Activated T-cell treated with anti-CD3 and anti-CD28 coated beads, Interleukin-2, amount 50 U/mL, for 1 hour (primary cell): ENCODE results near the gene EIF5A.

Experiments used
- DNase-seq: peaks from one replicate; pipeline ENCODE4 v3.0.0-alpha.2; 2020

Gene EIF5A

DNA sequence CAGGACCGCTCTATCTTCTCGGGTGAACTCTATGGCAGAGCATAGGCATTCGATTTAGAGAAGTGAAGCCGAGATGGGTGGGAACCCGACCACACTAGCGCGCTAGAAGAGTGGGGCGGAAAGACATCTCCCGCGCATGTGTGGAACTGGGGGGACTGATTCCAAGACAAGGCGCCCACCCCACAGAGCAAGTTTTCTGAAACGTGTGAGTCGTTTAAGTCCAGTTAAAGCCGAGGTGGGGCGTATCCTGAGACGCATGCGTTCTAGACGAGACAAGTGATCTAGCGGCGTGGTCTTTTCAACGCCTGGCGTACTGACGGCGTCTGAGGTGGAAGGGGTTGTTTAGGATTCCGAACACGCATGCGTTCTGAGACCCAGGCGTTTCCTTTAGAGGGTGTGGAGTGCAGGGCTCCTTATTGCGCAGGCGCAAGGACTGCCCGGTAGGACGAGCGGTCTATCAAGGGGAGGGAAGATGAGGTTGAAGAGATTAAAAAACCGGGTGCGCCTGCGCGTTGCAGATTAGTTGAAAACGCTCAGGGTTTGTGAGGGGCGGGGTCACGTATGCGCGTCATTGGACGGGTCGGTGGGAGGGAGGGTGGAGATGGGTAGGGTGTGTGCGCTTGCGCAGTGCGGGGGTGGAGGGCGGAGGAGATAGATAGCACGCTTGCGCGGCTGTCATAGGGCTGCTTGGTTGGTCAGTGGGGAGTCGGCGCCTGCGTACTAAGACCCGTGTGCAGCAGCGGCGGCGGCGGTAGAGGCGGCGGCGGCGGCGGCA is at the start of gene EIF5A:
EIF5A (plus strand) TSS at position 718 of the 775 bp plus-strand sequence. CDS start 2,008 bp downstream, outside the sequence.
- DNase-seq: peak; percentile 99

DNA sequence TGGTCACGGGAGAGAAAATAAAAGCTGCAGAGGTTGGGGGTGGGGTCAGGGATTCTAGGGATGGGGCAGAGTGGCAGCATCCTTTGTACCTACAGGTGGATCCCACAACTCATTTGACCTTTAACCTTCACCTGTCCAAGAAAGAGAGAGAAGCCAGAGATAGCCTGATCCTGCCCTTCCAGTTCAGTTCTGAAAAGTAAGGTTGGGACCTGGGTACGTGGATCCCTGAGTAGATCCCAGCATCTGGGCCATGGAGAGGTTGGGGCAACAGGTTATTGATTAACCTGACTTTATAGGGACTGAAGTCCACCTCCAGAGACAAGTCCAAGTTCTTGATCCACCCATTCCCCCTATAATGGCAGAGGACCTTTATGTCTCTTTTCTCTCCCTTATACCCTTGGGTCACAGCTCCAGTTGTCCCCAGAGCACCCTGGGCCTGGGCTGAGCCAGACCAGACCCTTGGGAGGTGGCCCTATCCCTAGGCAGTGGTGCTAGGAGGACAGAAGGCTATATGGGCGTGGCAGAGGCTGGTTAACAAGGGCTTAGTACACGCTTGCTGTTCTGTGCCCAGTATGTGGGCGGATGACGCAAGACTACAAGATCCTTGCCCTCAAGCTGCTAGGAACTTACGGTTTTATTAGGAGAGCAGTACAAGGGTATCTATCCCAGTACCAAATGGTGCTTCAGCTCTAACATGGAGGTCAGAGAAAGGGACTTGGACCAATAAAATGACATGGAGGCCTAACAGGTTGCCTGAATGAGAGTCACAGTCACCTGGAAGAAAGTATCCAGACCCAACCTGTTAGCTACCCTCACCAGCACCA is 48.5 kb upstream of the EIF5A start:
- DNase-seq: no peak

DNA sequence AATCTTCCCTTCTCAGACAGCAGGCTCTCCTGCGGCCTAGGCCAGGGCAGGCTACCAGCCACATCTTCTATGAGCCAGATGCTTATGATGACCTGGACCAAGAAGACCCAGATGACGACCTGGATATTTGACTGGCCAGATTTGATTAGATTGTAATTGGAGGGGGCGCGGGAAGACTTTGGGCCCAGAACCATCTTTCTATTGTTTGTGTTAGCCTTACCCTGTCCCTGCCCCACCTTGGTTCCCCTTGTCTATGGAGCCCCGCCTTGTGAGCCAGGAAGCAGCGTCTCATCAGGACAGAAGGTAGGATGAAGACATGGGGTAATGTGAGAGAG is 47.9 kb upstream of the EIF5A start:
- no peak for DNase-seq

DNA sequence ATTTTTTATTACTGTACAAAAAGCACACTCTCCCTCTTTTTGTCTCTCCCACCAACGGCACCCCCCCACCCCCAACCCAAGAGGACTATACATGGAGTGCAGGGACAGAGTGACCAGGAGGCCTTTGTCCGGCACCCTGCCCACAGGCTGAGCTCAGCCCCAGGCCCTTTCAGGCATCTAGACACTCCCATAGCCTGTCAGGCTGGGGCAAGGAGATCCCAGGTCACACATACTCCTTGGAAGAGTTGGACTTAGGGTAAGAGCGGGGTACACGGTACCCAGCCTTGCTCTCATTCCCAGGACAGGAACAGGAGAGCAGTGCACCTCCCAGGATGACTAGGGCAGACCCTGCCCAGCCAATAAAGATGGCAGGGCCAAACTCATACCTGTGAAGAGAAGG is 47.3 kb upstream of the EIF5A start:
- DNase-seq: no peak

DNA sequence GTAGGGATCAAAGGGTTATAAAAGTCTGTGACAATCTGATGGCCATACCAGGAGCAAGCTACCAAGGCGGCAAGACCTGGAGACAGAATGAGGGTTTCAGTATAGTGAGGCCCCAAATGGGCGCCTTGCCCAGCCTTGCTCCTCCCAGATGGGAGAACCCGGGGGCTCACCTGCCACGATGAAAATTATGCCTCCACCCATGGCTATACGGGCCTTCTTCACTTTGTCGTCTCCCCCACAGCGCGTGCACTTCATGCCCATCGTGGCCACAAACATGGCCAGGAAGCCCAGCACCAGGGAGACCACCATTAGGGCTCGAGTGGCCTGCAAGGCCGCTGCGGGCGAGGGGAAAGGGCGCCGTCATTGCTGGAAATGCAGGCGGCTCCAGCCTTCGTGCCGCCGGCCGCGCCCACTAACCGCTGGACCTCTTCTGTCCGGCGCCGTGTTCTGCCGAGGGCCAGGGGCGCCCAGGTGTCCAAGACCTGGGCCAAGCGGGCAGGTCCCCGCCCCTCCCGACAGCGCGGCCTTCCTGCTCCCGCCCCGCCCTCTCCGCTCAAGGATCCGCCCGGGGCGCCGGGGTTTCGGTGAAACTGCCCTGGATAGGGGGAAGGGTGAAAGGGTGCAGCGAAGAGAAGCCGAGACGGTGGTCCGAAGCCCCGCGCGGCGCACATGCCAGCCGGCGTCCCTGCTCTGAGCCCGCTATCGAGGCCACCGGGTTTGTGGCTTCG is 46.6 kb upstream of the EIF5A start:
- no peak for DNase-seq

DNA sequence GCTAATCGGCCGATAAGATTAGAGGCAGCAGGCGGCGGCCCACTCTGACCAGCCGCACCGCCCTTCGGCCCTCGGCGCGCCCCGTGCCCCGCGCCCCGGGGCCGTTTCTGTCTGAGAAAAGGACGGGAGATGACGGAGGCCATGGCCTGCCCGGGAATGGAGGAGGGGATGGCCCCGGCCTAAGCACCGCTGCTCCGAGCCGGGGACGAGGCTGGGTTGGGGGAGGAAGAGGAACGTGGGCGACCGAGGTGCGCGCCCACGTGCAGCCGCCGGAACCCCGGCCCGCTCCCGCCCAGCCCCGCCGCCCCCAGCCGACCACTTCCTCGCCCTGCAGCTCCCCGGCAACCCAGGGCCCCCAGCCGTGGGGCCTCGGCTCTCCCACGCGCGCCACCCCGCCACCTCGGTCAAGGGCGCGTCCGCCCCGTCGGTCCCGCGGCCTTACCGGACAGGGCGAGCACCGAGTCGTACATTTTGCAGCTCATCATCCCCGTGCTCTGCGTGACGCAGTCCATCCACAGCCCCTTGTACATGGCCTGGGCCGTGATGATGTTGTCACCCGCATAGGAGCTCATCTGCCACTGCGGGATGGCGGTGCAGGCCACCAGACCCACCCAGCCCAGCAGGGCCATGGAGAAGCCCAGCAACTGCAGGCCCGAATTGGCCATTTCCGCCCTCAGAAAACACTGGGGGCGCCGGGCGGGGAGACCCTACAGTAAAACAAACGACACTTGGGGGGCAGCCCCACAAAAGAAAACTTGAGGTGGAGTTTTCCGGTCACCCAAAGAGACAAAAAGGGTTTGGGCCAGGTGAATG is 45.8 kb upstream of the EIF5A start:
- peak; percentile 52 for DNase-seq

DNA sequence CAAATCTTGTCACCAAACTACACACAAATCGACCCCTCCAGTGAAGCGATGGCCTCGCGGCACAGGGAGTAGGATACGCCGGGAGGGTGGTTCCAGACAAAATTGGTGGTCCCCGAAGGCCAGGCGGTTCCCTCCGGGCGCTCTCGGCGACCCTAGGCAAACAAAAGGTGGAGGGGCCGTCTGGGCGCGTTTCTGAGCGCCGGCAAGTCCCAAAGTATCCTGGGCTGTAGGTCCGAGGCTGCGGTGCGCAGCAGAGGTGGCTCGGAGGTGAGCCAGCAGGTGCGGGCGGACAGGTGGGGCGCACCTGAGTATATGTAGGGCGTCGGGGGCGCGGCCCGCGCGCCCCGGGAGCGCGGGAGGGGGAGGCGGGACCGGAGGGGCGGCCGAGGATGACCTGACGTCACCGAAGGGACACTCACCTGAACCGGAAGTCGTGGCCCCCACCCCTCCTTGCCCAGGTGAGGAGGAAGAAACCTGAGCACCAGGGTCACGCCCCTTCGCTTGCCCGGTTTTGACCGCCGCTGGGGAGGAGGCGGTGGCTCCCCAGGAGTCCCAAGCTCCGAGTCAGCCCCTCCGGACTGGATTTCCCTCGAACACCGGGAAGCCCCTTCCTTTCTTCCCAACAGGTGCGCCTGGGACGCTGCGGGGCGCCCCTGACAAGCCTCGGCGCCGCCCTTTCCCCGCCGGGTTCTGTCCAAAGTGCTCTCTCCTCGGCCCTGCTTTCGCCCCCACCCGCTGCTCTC is 45.1 kb upstream of the EIF5A start, which contains the start of gene CLDN7:
CLDN7 (minus strand) TSS at position 287 of the 743 bp plus-strand sequence. CDS start 435 bp downstream, outside the sequence.
- DNase-seq: peak; percentile 32

DNA sequence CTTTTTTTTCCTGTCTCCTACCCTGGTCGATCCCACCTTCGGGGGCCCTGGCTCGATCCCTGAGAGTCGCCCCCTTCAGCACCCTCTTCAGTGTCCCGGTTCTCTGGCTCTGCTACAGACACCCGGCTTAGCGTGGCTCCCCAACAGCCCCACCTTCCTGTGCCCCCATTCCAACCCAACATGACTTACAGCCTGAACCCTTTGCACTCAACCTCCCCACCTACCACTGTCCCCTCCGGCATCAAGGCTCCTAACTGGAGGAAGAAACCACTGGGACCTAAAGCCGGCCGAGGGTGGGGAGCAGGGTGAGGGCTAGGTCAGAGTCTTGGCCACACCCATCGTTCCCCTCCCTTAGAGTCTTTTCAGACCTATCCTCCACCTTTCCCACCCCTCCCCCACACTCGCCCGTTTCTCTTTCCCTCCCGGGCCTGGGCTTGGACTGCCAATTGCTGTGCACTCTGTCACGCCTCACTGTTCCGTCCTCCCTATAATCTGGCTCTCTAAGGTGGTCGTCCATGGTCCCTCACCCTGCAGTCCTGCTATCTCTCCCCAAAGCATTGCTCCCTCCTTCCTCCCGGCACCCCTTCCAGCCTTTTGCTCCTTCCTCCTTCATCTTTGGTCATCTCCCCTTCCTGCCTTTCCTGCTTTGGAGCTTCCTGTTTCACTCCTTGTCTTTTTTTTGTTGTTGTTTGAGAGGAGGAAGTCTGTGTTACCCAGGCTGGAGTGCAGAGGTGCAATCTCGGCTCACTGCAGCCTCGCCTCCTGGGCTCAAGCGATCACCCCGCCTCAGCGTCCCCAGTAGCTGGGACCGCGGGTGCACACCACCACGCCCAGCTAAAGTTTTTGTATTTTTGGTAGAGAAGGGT is 44.3 kb upstream of the EIF5A start:
- peak; percentile 35 for DNase-seq

DNA sequence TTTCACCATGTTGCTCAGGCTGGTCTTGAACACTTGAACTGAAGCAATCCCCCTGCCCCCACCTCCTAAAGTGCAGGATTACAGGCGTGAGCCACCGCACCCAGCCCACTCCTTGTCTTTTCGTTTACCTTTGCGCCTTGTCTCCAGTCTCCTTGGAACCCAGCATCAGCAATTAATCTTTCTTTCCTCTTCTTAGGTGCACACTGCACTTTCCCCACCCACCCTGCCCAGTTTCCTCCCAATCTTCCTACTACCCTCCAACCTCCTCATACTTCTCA is 43.7 kb upstream of the EIF5A start:
- DNase-seq: no peak

DNA sequence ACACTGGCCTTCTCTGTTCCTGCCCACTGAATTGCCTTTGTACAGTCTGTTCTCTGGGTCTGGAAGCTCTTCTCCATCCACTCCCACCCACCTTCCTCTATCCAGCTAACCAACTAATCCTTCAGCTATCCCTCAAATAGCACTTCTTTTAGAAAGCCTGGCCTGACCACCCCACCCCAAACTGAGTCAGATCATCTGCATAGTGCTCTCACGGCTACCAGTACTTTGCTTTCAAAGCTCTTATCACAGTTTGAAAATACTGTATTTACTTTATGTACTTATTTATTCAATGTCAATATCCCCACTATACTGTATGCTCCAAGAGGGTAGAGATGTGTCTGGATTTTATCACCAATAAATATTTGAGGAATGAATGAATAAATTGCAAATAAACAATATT is 40.6 kb upstream of the EIF5A start:
- no peak for DNase-seq

DNA sequence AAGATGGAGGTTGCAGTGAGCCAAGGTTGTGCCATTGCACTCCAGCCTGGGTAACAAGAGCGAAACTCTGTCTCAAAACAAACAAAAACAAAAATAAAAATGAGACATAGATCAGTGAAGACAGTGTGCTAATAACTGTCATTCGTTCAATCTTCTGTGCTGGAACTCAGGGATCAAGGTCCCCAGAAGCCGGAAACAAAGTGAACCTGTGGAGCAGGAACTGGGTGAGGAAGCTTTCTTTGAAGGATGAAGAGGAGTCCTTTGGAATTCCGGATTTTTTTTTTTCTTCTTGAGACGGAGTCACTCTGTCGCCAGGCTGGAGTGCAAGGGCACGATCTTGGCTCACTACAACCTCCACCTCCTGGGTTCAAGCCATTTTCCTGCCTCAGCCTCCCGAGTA is 28.0 kb upstream of the EIF5A start:
- no peak for DNase-seq

DNA sequence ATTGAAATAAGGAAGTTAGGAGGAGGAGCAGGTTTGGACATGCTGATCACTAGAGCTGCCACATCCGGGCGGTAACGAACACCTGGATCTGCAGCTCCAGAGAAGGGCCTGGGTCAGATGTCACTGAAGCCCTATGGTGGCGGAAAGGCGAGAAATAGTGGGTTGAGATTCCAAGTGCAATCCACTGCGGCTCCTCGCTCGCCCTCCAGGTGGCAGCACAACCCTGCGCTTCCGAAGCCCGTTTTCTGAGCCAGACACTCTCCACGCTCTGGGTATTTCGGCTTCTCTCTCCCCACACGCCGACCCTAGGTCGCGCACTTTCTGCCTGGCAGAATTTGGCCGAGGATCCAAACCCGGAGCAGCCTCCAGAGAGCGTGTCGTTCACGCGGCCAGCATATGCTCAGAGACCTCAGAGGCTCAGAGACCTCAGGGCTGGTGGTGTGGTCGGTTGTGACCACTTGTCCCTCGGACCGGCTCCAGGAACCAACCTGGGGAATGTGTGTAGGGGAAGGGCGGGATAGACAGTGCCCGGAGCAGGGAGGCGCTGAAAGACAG is 26.8 kb upstream of the EIF5A start:
- peak; percentile 89 for DNase-seq

DNA sequence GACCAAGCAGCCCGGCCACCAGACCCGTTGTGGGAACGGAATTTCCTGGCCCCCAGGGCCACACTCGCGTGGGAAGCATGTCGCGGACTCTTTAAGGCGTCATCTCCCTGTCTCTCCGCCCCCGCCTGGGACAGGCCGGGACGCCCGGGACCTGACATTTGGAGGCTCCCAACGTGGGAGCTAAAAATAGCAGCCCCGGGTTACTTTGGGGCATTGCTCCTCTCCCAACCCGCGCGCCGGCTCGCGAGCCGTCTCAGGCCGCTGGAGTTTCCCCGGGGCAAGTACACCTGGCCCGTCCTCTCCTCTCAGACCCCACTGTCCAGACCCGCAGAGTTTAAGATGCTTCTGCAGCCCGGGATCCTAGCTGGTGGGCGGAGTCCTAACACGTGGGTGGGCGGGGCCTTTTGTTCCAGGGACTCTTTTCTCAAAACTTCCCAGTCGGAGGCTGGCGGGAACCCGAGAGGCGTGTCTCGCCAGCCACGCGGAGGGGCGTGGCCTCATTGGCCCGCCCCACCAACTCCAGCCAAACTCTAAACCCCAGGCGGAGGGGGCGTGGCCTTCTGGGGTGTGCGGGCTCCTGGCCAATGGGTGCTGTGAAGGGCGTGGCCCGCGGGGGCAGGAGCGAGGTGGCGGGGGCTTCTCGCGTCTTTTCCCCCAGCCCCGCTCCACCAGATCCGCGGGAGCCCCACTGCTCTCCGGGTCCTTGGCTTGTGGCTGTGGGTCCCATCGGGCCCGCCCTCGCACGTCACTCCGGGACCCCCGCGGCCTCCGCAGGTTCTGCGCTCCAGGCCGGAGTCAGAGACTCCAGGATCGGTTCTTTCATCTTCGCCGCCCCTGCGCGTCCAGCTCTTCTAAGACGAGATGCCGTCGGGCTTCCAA is 26.1 kb upstream of the EIF5A start, which contains the start of gene SLC2A4:
SLC2A4 (plus strand) TSS at position 645 of the 879 bp plus-strand sequence; CDS start at position 862, 217 bp downstream.
- peak; percentile 82 for DNase-seq

DNA sequence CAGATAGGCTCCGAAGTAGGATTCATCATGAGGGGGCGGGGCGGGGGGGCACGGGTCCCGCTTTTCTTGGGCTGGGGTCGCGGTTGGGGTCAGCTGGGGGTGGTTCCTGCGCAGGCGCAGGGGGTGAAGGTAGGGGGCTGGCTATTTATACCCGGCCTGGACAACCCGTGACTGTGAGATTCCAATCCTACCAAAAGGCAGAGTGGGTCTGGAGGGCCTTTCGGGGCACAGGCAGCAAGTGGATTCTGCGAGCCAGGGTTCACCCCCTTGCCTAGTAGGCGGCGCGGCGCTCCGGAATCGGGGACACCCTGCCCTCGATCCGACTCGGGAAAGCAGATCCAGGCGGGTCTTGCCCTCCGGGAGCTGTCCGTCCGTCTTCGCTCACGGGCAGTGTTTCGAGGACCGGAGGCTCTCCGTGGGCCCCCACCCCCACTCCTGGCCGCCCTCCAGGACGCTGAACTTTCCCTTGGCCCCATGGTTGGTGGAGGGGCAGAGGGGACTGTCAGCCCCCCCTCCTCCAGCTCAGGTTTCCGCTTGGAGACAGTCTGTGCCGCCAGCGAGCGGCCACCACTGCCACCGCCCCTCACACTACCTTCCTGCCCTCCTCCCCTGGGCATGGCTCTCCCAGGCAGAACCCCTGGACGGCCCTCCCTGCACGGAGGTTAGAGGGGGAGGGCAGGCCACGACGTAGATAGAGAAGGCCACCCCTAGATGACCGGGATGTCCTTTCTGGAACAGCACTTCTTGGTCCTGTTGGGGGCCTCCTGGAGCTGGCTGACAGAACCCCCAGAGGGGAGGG is 25.3 kb upstream of the EIF5A start:
- DNase-seq: peak; percentile 31

DNA sequence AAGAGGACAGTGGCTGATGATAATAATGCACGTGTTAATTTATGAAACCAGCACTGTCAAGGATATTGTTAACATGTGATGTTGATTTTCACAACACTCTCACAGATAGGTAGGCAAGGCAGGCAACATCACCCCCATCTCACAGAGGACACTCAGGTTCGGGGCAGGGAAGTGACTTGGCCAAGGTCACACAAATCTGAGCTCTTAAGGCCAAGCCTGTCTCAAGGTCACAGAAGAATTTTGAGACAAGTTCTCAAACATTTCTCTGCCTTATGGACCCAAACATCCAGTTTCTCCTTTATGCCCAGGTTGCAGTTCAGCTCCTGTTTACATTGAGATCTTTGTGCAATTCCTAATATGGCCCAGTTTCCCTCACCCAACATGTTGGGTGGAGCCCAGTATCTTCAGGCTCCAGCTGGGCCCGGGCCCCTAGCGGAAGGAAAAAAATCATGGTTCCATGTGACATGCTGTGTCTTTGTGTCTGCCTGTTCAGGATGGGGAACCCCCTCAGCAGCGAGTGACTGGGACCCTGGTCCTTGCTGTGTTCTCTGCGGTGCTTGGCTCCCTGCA is 24.6 kb upstream of the EIF5A start:
- DNase-seq: no peak

DNA sequence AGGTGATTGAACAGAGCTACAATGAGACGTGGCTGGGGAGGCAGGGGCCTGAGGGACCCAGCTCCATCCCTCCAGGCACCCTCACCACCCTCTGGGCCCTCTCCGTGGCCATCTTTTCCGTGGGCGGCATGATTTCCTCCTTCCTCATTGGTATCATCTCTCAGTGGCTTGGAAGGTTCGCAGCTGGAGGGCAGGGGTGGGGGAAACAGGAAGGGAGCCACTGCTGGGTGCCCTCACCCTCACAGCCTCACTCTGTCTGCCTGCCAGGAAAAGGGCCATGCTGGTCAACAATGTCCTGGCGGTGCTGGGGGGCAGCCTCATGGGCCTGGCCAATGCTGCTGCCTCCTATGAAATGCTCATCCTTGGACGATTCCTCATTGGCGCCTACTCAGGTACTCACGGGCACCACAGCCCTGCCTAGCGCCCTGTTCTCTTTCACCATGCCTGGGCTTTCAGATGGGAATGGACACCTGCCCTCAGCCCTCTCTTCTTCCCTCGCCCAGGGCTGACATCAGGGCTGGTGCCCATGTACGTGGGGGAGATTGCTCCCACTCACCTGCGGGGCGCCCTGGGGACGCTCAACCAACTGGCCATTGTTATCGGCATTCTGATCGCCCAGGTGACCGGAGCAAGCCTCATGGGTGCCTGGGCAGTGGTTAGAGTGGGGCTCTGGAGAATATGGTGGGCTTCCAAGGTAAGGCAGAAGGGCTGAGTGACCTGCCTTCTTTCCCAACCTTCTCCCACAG is 23.8 kb upstream of the EIF5A start:
- DNase-seq: no peak

DNA sequence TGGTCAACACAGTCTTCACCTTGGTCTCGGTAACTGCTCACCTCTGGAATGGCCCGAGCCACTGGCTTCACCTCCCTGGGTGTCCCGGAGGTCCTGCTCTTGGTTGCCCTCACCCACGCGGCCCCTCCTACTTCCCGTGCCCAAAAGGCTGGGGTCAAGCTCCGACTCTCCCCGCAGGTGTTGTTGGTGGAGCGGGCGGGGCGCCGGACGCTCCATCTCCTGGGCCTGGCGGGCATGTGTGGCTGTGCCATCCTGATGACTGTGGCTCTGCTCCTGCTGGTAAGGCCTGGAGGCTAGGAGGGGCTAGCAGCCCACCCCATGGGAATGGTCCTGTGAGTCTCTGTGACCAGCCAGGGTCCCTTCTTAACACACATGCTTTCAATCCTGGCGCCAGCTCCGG is 22.5 kb upstream of the EIF5A start:
- no peak for DNase-seq

DNA sequence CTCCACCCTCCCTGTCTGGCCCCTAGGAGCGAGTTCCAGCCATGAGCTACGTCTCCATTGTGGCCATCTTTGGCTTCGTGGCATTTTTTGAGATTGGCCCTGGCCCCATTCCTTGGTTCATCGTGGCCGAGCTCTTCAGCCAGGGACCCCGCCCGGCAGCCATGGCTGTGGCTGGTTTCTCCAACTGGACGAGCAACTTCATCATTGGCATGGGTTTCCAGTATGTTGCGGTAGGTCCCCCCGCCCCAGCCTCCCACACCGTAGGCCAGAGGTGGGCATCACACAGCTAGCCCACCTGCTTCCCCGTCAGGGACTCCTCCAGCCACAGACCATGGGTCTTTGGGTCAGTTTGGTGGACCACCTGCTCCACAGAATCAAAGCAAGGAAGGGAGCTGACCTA is 21.7 kb upstream of the EIF5A start:
- DNase-seq: no peak
